Mesothelial cell of epicardium (in vitro differentiated cells): ENCODE results near the gene SLC34A1. TPM values are rescaled to one million over a fixed set of nuclear protein-coding genes. Genes with fewer than 3 reads are reported as not detected.

ENCODE experiments used
- DNase-seq, 2 experiments: peaks; one replicate each; pipeline ENCODE4 v3.0.0; 2021; ENCODE audit warnings: low spot score in 2 of 2; ENCODE audit not compliant: unreplicated experiment in 2 of 2
- H3K27ac Mint-ChIP-seq: 2 replicates; pipeline ENCODE4 v1.8.0; 2021; ENCODE audit warnings: mixed read lengths
- H3K27me3 Mint-ChIP-seq: 2 replicates; pipeline ENCODE4 v1.8.0; 2021; ENCODE audit warnings: low read depth, mixed read lengths
- H3K36me3 Mint-ChIP-seq: 2 replicates; pipeline ENCODE4 v1.8.0; 2021; ENCODE audit warnings: mixed read lengths
- H3K4me1 Mint-ChIP-seq: 2 replicates; pipeline ENCODE4 v1.8.0; 2021; ENCODE audit warnings: mixed read lengths
- H3K4me3 Mint-ChIP-seq: 2 replicates; pipeline ENCODE4 v1.8.0; 2021; ENCODE audit warnings: mild to moderate bottlenecking, moderate library complexity, mixed read lengths
- H3K9me3 Mint-ChIP-seq: 2 replicates; pipeline ENCODE4 v1.8.0; 2021; ENCODE audit warnings: mixed read lengths
- total RNA-seq: library from RNA; stranded (reverse); gene quantifications from 3 replicates; pipeline ENCODE4 v1.2.1, GENCODE V29; 2021
- TF ChIP-seq, protein P1 (sequence below): fragments of 200-600 bp; sonication (generic); IDR thresholded peaks from one replicate; pipeline ENCODE4 v1.5.0; 2021; ENCODE audit warnings: antibody characterized with exemption; ENCODE audit not compliant: unreplicated experiment

The SLC34A1 gene
- total RNA-seq, 1 donor from 2014 or later, result not detected

DNA sequence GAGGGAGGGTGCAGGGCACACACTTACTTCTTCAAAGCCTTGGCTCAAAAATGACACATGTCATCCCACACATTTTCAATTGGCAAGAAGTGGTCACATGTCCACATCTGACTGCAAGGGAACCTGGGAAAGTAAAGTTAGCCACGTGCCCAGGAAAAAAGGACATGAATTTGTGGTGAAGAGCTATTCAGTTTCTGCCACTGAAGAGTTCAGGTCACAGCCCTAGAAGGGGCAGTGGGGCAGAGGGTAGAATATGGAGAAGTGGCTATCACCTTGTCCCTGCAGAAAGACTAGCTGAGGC is 28.4 kb upstream of the SLC34A1 start:
- no peak for DNase-seq
- TF ChIP-seq, protein P1, sequence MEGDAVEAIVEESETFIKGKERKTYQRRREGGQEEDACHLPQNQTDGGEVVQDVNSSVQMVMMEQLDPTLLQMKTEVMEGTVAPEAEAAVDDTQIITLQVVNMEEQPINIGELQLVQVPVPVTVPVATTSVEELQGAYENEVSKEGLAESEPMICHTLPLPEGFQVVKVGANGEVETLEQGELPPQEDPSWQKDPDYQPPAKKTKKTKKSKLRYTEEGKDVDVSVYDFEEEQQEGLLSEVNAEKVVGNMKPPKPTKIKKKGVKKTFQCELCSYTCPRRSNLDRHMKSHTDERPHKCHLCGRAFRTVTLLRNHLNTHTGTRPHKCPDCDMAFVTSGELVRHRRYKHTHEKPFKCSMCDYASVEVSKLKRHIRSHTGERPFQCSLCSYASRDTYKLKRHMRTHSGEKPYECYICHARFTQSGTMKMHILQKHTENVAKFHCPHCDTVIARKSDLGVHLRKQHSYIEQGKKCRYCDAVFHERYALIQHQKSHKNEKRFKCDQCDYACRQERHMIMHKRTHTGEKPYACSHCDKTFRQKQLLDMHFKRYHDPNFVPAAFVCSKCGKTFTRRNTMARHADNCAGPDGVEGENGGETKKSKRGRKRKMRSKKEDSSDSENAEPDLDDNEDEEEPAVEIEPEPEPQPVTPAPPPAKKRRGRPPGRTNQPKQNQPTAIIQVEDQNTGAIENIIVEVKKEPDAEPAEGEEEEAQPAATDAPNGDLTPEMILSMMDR, result no peak
- H3K4me3 Mint-ChIP-seq, result no peak overlapping the region
- peaks cover 32% of the 10 kb centered on the region for H3K27me3 Mint-ChIP-seq
- H3K9me3 Mint-ChIP-seq, result peaks cover 9% of the 10 kb centered on the region
- peaks cover 6% of the 10 kb centered on the region for H3K4me1 Mint-ChIP-seq
- H3K36me3 Mint-ChIP-seq, result no peaks in the 10 kb centered on the region
- H3K27ac Mint-ChIP-seq, result no peak overlapping the region

DNA sequence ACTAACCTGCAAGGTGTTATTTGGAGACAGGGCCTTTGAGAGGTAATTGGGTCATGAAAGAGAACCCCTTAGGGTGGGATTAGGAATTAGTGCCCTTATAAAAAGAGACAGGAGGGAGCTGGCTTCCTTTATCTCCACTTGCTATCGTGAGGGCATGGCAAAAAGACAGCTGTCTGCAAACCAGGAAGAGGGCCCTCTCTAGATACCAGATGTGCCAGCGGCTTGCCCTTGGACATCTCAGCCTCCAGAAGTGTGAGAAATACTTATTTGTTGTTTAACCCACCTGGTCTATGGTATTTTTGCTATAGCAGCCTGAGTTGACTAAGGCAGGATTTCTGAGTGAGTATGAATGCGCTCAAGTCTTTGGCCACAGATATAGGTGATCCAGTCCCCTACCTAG is 27.5 kb upstream of the SLC34A1 start:
- H3K36me3 Mint-ChIP-seq, result no peaks in the 10 kb centered on the region
- peaks cover 9% of the 10 kb centered on the region for H3K9me3 Mint-ChIP-seq
- no peak overlapping the region for H3K27ac Mint-ChIP-seq
- H3K4me1 Mint-ChIP-seq, result peaks cover 4% of the 10 kb centered on the region
- TF ChIP-seq, protein P1, result no peak
- H3K4me3 Mint-ChIP-seq, result no peak overlapping the region
- no peak for DNase-seq
- H3K27me3 Mint-ChIP-seq, result peaks cover 32% of the 10 kb centered on the region

DNA sequence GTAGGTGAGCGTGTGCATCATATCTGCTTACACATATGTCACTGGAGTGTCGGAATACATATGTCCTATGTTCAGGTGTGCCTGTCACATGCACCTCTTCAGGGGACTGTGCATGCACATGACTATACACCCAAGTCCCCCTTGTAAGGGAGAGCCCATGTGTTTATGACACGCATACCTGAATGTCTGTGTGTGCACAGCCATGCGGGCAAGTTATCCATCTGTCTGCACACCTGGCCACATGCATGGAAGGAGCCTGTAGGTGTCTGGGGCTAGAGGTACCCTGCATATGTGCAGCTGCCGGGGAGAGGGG is 27.1 kb upstream of the SLC34A1 start:
- TF ChIP-seq, protein P1, result no peak
- Mint-ChIP-seq H3K4me1 (peaks cover 2% of the 10 kb centered on the region), H3K27ac (no peak overlapping the region), H3K9me3 (peaks cover 9% of the 10 kb centered on the region), H3K36me3 (no peaks in the 10 kb centered on the region), H3K4me3 (no peak overlapping the region), H3K27me3 (peaks cover 32% of the 10 kb centered on the region)
- no peak for DNase-seq

DNA sequence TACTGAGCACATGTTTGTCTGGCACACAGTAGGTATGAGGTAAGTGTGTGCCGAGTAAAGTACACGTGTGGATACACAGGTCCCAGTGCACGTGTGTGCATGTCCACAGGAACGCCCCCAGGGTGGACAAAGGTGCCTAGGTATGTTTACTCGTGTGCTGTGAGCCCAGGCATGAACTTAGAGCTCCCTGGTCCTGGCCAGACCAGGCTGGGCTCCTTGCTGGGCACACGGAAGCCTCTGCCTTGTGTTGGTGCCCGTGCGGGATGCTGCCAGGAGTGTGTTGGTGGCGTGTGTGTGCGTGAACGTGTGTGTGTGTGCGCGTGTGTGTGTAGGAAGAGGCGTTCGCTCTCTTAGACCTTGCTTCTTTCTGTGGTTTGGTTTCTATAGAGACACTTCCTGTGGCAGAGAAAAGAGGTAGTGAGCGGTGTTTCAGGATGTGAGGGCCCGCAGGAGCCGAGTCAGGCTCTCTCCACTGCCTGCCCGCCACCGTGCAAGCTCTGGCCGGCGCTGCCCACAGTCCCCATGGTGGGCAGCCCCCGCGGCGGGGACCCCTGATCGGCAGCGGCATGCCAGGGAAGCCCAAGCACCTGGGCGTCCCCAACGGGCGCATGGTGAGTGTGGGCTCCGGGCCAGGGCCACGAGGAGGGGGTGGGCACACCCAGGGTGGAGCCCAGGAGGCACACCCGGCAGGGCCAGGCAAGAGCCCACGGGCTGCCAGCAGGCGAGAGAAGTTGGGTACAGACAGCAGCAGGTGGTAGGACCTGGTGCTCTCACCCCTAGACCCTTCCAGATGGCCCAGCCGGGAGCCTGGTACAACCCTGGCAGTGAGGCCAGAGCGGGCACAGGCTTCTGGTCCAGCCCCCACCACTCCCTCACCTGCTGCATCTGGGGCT is 26.5 kb upstream of the SLC34A1 start, which contains the start of gene RGS14:
RGS14 (plus strand) TSS at position 466 of the 893 bp plus-strand sequence; CDS start at position 567, 101 bp downstream.
- H3K4me1 Mint-ChIP-seq, result peaks cover 6% of the 10 kb centered on the region
- H3K27ac Mint-ChIP-seq, result no peak within 1 kb of the TSS
- DNase-seq, result no peak

DNA sequence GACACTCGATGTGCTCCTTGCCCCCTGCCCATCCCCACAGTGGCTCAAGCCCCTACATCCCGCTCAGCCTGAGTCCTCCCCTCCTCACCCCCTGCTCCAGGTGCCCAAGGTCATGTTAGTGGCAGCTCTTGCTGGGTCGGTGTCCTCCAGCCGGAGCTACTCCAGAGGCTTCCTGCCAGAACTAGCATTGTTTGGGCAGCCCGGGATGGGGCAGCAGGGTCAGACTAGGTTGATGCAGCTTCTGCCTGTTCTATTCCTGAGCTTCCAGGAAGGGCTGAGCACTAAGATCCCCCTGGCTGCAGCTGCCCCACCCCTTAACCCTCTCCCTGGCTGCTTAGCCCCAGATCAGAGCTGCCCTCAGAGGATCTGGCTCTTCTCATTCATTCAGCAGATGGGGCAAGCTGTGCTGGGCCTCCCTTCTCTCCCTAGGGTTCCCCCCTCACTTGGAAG is 25.8 kb upstream of the SLC34A1 start:
- Mint-ChIP-seq H3K27ac (no peak overlapping the region), H3K9me3 (peaks cover 9% of the 10 kb centered on the region), H3K4me1 (peaks cover 10% of the 10 kb centered on the region), H3K4me3 (no peak overlapping the region), H3K27me3 (peaks cover 32% of the 10 kb centered on the region), H3K36me3 (no peaks in the 10 kb centered on the region)
- TF ChIP-seq, protein P1, result no peak
- DNase-seq, result no peak

More for the DNA sequence above, 26.5 kb upstream of the SLC34A1 start, which contains the start of gene RGS14:
- Mint-ChIP-seq H3K4me3 (no peak within 1 kb of the TSS), H3K27me3 (peaks cover 32% of the 10 kb centered on the region), H3K9me3 (peaks cover 9% of the 10 kb centered on the region), H3K36me3 (no peaks in the 10 kb centered on the region)
- TF ChIP-seq, protein P1, result no peak
